Muscle of arm (tissue), 12 donors: ENCODE data around the gene RPL29. TPM values are rescaled to one million over a fixed set of nuclear protein-coding genes. Genes with fewer than 3 reads are reported as not detected.

Experiments
- DNase-seq: peaks from one replicate; pipeline ENCODE4 v3.0.0-alpha.2; 2013
- polyA plus RNA-seq, 12 donors: library from polyadenylated mRNA; unstranded; fragments of 120-200 nt; gene quantifications; one replicate each; pipeline ENCODE4 v1.2.1, GENCODE V29; 2013; ENCODE audit not compliant: insufficient read length in 12 of 12

RPL29 gene
- polyA plus RNA-seq, 12 donors = 967 to 3,003 (median 2,577) TPM

GRCh38 chr3:51967384-51968169 lies 28.1 kb downstream of the RPL29 start, which contains the start of gene PCBP4:
PCBP4 (minus strand) TSS chr3:51967454; CDS start chr3:51961240, 6,214 bp downstream.
- peak; percentile 59 for DNase-seq

GRCh38 chr3:51966922-51967383 lies 28.7 kb downstream of the RPL29 start:
- no peak for DNase-seq

- DNase-seq = no peak
Measured at GRCh38 chr3:51966486-51966885, 29.2 kb downstream of the RPL29 start.

- DNase-seq = no peak
Measured at GRCh38 chr3:51966016-51966415, 29.7 kb downstream of the RPL29 start.

- DNase-seq = no peak
Measured at GRCh38 chr3:51964521-51964920, 31.2 kb downstream of the RPL29 start.

GRCh38 chr3:51963951-51964451 lies 31.7 kb downstream of the RPL29 start:
- peak; percentile 46 for DNase-seq

- peak; percentile 45 for DNase-seq
Measured at GRCh38 chr3:51962854-51963530, 32.7 kb downstream of the RPL29 start.

GRCh38 chr3:51961602-51962569 lies 33.8 kb downstream of the RPL29 start:
- DNase-seq = no peak

GRCh38 chr3:51961011-51961410 lies 34.7 kb downstream of the RPL29 start:
- no peak for DNase-seq

- DNase-seq = no peak
Measured at GRCh38 chr3:51960386-51960785, 35.3 kb downstream of the RPL29 start.

GRCh38 chr3:51959651-51960050 lies 36.0 kb downstream of the RPL29 start:
- DNase-seq = no peak

GRCh38 chr3:51958603-51959521 lies 36.8 kb downstream of the RPL29 start:
- DNase-seq = no peak

- DNase-seq = no peak
Measured at GRCh38 chr3:51957520-51958205, 38.0 kb downstream of the RPL29 start.

GRCh38 chr3:51955893-51956770 lies 39.6 kb downstream of the RPL29 start:
- DNase-seq = peak; percentile 39

GRCh38 chr3:51955175-51955892 lies 40.4 kb downstream of the RPL29 start, which contains the start of gene GPR62:
GPR62 (plus strand) TSS chr3:51955381; CDS start chr3:51955653, 272 bp downstream.
- DNase-seq = no peak

- DNase-seq = no peak
Measured at GRCh38 chr3:51954713-51955112, 41.0 kb downstream of the RPL29 start.

- no peak for DNase-seq
Measured at GRCh38 chr3:51954105-51954504, 41.6 kb downstream of the RPL29 start.

GRCh38 chr3:51953445-51953844 lies 42.2 kb downstream of the RPL29 start:
- no peak for DNase-seq
